ENCODE results near the gene ICAM5.

DNA sequence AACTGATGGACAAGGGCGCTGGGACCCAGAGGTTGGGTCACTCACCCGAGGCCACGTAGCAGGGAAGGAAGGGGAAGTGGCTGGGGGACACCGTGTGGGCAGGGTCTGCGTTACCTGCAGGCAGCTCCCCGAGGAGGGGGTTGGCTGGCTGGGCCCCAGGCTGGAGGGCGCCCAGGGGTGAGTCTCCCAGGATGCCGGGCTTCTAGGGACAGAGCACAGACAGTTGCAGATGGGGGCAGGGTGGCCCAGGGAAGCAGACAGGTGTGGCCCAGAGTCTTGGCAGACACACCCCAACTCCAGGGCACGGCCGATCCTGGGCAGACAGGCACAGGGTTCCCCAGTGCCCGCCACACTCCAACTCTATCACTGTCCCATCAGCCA, 31.7 kb downstream of the ICAM5 start:
- TF ChIP-seq, protein P1, sequence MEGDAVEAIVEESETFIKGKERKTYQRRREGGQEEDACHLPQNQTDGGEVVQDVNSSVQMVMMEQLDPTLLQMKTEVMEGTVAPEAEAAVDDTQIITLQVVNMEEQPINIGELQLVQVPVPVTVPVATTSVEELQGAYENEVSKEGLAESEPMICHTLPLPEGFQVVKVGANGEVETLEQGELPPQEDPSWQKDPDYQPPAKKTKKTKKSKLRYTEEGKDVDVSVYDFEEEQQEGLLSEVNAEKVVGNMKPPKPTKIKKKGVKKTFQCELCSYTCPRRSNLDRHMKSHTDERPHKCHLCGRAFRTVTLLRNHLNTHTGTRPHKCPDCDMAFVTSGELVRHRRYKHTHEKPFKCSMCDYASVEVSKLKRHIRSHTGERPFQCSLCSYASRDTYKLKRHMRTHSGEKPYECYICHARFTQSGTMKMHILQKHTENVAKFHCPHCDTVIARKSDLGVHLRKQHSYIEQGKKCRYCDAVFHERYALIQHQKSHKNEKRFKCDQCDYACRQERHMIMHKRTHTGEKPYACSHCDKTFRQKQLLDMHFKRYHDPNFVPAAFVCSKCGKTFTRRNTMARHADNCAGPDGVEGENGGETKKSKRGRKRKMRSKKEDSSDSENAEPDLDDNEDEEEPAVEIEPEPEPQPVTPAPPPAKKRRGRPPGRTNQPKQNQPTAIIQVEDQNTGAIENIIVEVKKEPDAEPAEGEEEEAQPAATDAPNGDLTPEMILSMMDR (IDR thresholded peaks at IDR 0.05; ENCODE audit: low read length), result no peak
- TF ChIP-seq EZH2 (optimal IDR thresholded peaks at IDR 0.05; ENCODE audit: low read depth, low read length) (no peak), EZH2phosphoT487 (IDR thresholded peaks at IDR 0.05; ENCODE audit: low read length) (no peak)

All from MM.1S (cell line).